ENCODE measurements around the gene JUNB.

JUNB gene

GRCh38 chr19:12836529-12836863 is 45.2 kb downstream of the JUNB start:
- peak overlapping the region; percentile 69 for H3K27ac ChIP-seq

DNA sequence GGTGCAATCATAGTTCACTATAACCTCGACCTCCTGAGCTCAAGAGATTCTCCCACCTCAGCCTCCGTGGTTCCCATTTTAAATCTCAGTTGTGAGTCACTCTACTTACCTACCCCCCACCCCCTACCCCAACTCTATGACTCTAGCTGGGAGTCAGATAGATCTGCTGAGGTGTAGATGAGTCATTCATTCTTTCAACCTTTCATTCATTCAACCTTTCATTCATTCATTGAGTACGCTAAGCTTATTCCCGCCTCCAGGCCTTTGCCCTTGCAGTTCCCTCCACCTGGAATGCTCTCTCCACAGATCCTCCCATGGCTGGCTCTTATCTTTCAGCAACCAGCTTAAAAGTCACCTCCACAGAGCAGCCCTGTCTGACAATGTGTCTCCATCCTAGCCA is 45.9 kb downstream of the JUNB start:
- H3K27ac ChIP-seq, result no peak overlapping the region
- TF ChIP-seq, protein P1, sequence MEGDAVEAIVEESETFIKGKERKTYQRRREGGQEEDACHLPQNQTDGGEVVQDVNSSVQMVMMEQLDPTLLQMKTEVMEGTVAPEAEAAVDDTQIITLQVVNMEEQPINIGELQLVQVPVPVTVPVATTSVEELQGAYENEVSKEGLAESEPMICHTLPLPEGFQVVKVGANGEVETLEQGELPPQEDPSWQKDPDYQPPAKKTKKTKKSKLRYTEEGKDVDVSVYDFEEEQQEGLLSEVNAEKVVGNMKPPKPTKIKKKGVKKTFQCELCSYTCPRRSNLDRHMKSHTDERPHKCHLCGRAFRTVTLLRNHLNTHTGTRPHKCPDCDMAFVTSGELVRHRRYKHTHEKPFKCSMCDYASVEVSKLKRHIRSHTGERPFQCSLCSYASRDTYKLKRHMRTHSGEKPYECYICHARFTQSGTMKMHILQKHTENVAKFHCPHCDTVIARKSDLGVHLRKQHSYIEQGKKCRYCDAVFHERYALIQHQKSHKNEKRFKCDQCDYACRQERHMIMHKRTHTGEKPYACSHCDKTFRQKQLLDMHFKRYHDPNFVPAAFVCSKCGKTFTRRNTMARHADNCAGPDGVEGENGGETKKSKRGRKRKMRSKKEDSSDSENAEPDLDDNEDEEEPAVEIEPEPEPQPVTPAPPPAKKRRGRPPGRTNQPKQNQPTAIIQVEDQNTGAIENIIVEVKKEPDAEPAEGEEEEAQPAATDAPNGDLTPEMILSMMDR (IDR thresholded peaks at IDR 0.05), result no peak
- TF ChIP-seq ZFX (IDR thresholded peaks at IDR 0.05; ENCODE audit: borderline replicate concordance), result no peak

More at GRCh38 chr19:12836529-12836863, 45.2 kb downstream of the JUNB start:
- no peak for TF ChIP-seq ZFX (IDR thresholded peaks at IDR 0.05; ENCODE audit: borderline replicate concordance)
- TF ChIP-seq, protein P1 (IDR thresholded peaks at IDR 0.05), result no peak

GRCh38 chr19:12838182-12838885 is 47.0 kb downstream of the JUNB start, which contains the start of gene MAST1:
Gene MAST1 (plus strand): TSS chr19:12838515. CDS start chr19:12838573, 58 bp downstream.
- no peak for TF ChIP-seq ZFX (IDR thresholded peaks at IDR 0.05; ENCODE audit: borderline replicate concordance)
- TF ChIP-seq, protein P1 (IDR thresholded peaks at IDR 0.05), result peak; percentile 98
- 0 out of 2 replicates have a peak within 1 kb of the TSS, but pooled peaks have one; percentile 10 for H3K27ac ChIP-seq

DNA sequence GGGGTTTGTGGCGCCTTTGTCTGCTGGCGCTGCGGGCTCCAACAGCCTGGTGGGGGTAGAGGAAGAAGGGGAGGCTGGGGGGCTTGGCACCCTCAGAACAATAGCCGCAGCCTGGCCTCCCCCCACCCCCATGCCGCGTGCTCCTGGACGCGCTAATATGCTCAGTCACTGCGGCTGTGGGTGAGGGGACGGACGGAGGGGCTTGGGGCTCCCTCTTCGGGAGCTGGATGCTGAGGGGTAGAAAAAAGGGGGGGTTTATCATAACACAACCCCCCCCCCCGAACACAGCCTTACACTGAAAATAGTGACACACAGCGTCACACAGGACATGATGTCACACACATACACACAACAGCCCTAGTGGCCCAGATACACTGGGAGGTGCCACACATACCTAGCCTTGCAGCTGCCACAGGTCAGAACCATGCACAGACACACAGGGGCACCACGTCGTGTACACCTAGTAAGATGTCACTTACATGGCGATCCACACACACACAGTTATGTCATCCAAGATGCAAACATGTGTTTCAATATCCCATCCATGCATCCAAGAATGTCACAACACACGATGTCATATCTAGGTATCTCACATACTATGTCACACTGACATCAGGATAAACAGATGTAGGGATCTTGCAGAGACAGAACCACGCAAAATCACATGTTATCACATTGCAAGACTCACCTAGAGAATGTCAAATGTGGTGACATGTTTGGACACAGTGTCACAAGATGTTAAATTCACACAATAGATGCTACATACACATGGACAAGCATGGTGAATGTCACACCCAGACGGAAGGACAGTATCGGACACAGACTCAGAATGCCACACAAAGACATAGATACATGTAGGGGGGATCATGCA is 47.8 kb downstream of the JUNB start:
- TF ChIP-seq, protein P1 (IDR thresholded peaks at IDR 0.05), result no peak
- TF ChIP-seq ZFX (IDR thresholded peaks at IDR 0.05; ENCODE audit: borderline replicate concordance), result no peak
- H3K27ac ChIP-seq, result no peak overlapping the region

GRCh38 chr19:12840091-12841079 is 49.1 kb downstream of the JUNB start:
- no peak for TF ChIP-seq ZFX (IDR thresholded peaks at IDR 0.05; ENCODE audit: borderline replicate concordance)
- TF ChIP-seq, protein P1 (IDR thresholded peaks at IDR 0.05), result no peak
- peak overlapping the region; percentile 62 for H3K27ac ChIP-seq

DNA sequence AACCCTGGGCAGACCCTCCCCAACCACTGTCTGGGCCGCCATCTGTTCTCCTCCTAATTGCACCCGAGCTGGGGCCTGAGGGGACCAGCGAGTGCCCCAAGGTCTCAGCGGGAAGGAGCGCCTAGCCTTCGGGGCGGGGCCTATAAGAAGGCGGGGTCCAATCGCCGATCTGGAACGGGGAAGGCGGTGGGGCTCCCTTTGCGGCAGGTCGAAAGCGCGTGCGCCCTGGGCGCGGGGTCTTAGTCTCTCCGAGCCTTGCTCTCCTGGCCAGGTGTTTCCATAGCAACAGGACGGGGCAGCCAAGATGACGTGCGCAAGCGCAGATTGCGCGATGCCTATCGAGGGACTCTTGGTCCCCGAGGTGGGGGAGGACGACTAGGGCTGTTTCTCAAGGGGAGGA is 49.8 kb downstream of the JUNB start:
- H3K27ac ChIP-seq, result peak overlapping the region; percentile 62
- TF ChIP-seq ZFX (IDR thresholded peaks at IDR 0.05; ENCODE audit: borderline replicate concordance), result no peak
- TF ChIP-seq, protein P1 (IDR thresholded peaks at IDR 0.05), result no peak
